GM19238 (cell line): ENCODE data around the gene RHOU.
"Not testable (repeated sequence)": the region's sequence is repeated elsewhere in the genome, so short reads cannot be mapped to it uniquely, and the experiment has no call there.

Source experiments
- DNase-seq: peaks from one replicate; pipeline ENCODE4 v3.0.0; 2011; ENCODE audit warnings: low spot score; ENCODE audit not compliant: insufficient read length

The RHOU gene

GRCh38 chr1:228755800-228756199 is 20.5 kb downstream of the RHOU start:
- no peak for DNase-seq

- DNase-seq, result no peak
Observed at GRCh38 chr1:228756457-228756856, 21.2 kb downstream of the RHOU start.

- DNase-seq, result no peak
Observed at GRCh38 chr1:228758447-228758846, 23.2 kb downstream of the RHOU start.

GRCh38 chr1:228760979-228761378 is 25.7 kb downstream of the RHOU start:
- no peak for DNase-seq

- no peak for DNase-seq
Observed at GRCh38 chr1:228763561-228763960, 28.3 kb downstream of the RHOU start.

GRCh38 chr1:228765168-228765946 is 30.1 kb downstream of the RHOU start:
- DNase-seq, result no peak

- no peak for DNase-seq
Observed at GRCh38 chr1:228766788-228767187, 31.5 kb downstream of the RHOU start.

- no peak for DNase-seq
Observed at GRCh38 chr1:228767636-228768354, 32.5 kb downstream of the RHOU start.

- DNase-seq, result no peak
Observed at GRCh38 chr1:228768355-228769000, 33.2 kb downstream of the RHOU start.

- DNase-seq, result no peak
Observed at GRCh38 chr1:228770779-228771223, 35.5 kb downstream of the RHOU start.

GRCh38 chr1:228772516-228773212 is 37.4 kb downstream of the RHOU start:
- DNase-seq, result no peak

GRCh38 chr1:228775946-228776345 is 40.7 kb downstream of the RHOU start:
- DNase-seq, result not testable (repeated sequence)

GRCh38 chr1:228776449-228776848 is 41.2 kb downstream of the RHOU start:
- DNase-seq, result no peak

GRCh38 chr1:228777236-228777635 is 42.0 kb downstream of the RHOU start:
- no peak for DNase-seq

GRCh38 chr1:228778026-228778425 is 42.7 kb downstream of the RHOU start:
- no peak for DNase-seq

GRCh38 chr1:228778466-228778865 is 43.2 kb downstream of the RHOU start:
- DNase-seq, result no peak

- no peak for DNase-seq
Observed at GRCh38 chr1:228778961-228779360, 43.7 kb downstream of the RHOU start.

- no peak for DNase-seq
Observed at GRCh38 chr1:228781161-228781808, 46.0 kb downstream of the RHOU start.

- no peak for DNase-seq
Observed at GRCh38 chr1:228781809-228782661, 46.8 kb downstream of the RHOU start.
